SK-N-SH (cell line): ENCODE data around the gene BBS9.

ENCODE experiments used
- CHD2 ChIP-seq: fragments of 150-350 bp; IDR thresholded peaks from 2 replicates; pipeline ENCODE4 v1.6.1; 2018; ENCODE audit warnings: low read length; ENCODE audit not compliant: partially characterized antibody
- CTCF ChIP-seq: fragments of 200-600 bp; sonication (generic); IDR thresholded peaks from 2 replicates; pipeline ENCODE4 v1.6.1; 2017; ENCODE audit warnings: antibody characterized with exemption, mild to moderate bottlenecking, moderate library complexity
- EZH2phosphoT487 ChIP-seq: fragments of 200-600 bp; sonication (generic); IDR thresholded peaks from 2 replicates; pipeline ENCODE4 v1.6.1; 2017; ENCODE audit warnings: low read depth, mixed run types, mild to moderate bottlenecking, antibody characterized with exemption, moderate library complexity, borderline replicate concordance
- FOXJ3 ChIP-seq: sonication (generic); formaldehyde crosslinking; IDR thresholded peaks from 2 replicates; pipeline ENCODE4 v1.5.1; 2020; ENCODE audit warnings: mild to moderate bottlenecking, missing genetic modification reagents
- FOXM1 ChIP-seq: IDR thresholded peaks from 2 replicates; pipeline ENCODE4 v1.4.0; 2012; ENCODE audit warnings: low read depth, mild to moderate bottlenecking
- GABPA ChIP-seq: IDR thresholded peaks from 2 replicates; pipeline ENCODE4 v1.4.0; 2012; ENCODE audit warnings: low read depth, mild to moderate bottlenecking
- MAX ChIP-seq: IDR thresholded peaks from 2 replicates; pipeline ENCODE4 v1.4.0; 2012; ENCODE audit warnings: low read depth
- MEF2A ChIP-seq: IDR thresholded peaks from 2 replicates; pipeline ENCODE4 v1.4.0; 2012; ENCODE audit warnings: low read depth, borderline replicate concordance
- POLR2AphosphoS5 ChIP-seq: IDR thresholded peaks from 2 replicates; pipeline ENCODE4 v1.6.1; 2012; ENCODE audit warnings: low read depth, low read length
- RCOR1 ChIP-seq: fragments of 150-350 bp; IDR thresholded peaks from 2 replicates; pipeline ENCODE4 v1.6.1; 2017; ENCODE audit warnings: antibody characterized with exemption, low read length
- RFX5 ChIP-seq: IDR thresholded peaks from 2 replicates; pipeline ENCODE4 v1.6.1; 2012; ENCODE audit warnings: mild to moderate bottlenecking, improper control_type of control experiment, low read length

- TF ChIP-seq FOXM1 (no peak), CTCF (no peak), RFX5 (no peak), EZH2phosphoT487 (no peak), MAX (no peak), RCOR1 (no peak), FOXJ3 (CRISPR knock-in tag) (no peak), CHD2 (no peak), MEF2A (no peak), GABPA (no peak), POLR2AphosphoS5 (no peak)
These were observed 365.8 kb downstream of the BBS9 start for GRCh38 chr7:33495207-33495606.
